DND-41 (cell line): ENCODE measurements around the gene FNBP1.

Experiments
- ATAC-seq: fragments of 200-7000 bp; cut with Tn5 transposase; 3 replicates; pipeline ENCODE4 v1.9.1; 2021; ENCODE audit warnings: low read depth; ENCODE audit not compliant: insufficient read depth
- DNase-seq: peaks from one replicate; pipeline ENCODE4 v3.0.0-alpha.2; 2020
- H2AFZ ChIP-seq: 2 replicates; pipeline ENCODE4 v1.6.0; 2012; ENCODE audit warnings: low read depth, low read length
- H3K27ac ChIP-seq: 2 replicates; pipeline ENCODE4 v1.5.1; 2012; ENCODE audit warnings: low read length, inconsistent platforms
- H3K27me3 ChIP-seq: fragments of 200-600 bp; sonication (generic); 2 replicates; pipeline ENCODE4 v1.6.0; 2012; ENCODE audit warnings: low read length, mild to moderate bottlenecking, inconsistent platforms; ENCODE audit not compliant: insufficient read depth, poor library complexity
- H3K36me3 ChIP-seq: 2 replicates; pipeline ENCODE4 v1.5.1; 2012; ENCODE audit warnings: low read length, inconsistent platforms; ENCODE audit not compliant: insufficient read depth
- H3K4me1 ChIP-seq: 2 replicates; pipeline ENCODE4 v1.5.1; 2012; ENCODE audit warnings: mild to moderate bottlenecking, low read length; ENCODE audit not compliant: insufficient read depth
- H3K4me2 ChIP-seq: 2 replicates; pipeline ENCODE4 v1.6.0; 2012; ENCODE audit warnings: mild to moderate bottlenecking, moderate library complexity, low read length, inconsistent platforms; ENCODE audit not compliant: insufficient read depth
- H3K4me3 ChIP-seq, 2 experiments: fragments of 200-600 bp in 1 of 2; shearing (Covaris generic) in 1 of 2; 2 replicates each; pipeline ENCODE4 v1.5.1; 2012 to 2016; ENCODE audit warnings: inconsistent platforms in 2 of 2, low read length in 2 of 2, mild to moderate bottlenecking in 2 of 2, low read depth in 1 of 2, moderate library complexity in 1 of 2
- H3K79me2 ChIP-seq: 2 replicates; pipeline ENCODE4 v1.6.0; 2012; ENCODE audit warnings: low read length, inconsistent platforms; ENCODE audit not compliant: insufficient read depth
- H3K9ac ChIP-seq: 2 replicates; pipeline ENCODE4 v1.6.0; 2012; ENCODE audit warnings: low read depth, mild to moderate bottlenecking, inconsistent platforms, low read length, moderate library complexity
- H3K9me3 ChIP-seq: 2 replicates; pipeline ENCODE4 v1.5.1; 2012; ENCODE audit warnings: low read length, moderate library complexity, mild to moderate bottlenecking, inconsistent platforms; ENCODE audit not compliant: insufficient read depth, severe bottlenecking
- H4K20me1 ChIP-seq: 2 replicates; pipeline ENCODE4 v1.6.0; 2012; ENCODE audit warnings: low read length; ENCODE audit not compliant: insufficient read depth
- EZH2 ChIP-seq: IDR thresholded peaks from 3 replicates; pipeline ENCODE4 v1.6.1; 2012; ENCODE audit warnings: borderline replicate concordance, low read depth, mild to moderate bottlenecking, moderate library complexity, low read length, inconsistent platforms; ENCODE audit not compliant: severe bottlenecking
- TF ChIP-seq, protein P1 (sequence below): IDR thresholded peaks from 2 replicates; pipeline ENCODE4 v1.5.1; 2012; ENCODE audit warnings: borderline replicate concordance, low read length, moderate library complexity, mild to moderate bottlenecking; ENCODE audit not compliant: poor library complexity, severe bottlenecking; ENCODE audit errors: extremely low read depth

Gene FNBP1

DNA sequence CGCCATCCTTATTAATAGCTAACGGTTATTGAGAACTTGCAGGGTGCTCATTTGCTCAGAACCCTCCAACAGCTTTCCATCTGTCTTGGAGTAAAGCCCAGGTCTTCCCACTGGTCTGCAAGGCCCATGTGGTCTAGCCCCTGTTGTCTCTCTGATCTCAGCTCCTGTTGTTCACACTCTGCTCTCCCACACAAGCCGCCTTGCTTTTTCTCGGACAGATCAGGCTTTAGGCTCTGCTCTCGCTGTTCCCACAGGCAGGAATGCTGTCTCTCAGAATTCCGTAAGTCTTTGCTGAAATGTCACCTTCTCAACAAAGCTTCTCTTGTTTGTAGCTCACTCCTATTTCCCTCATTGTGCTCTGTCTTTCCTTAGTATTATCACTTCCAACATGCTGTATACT is 45.1 kb upstream of the FNBP1 start:
- no peaks in the 10 kb centered on the region for H3K9me3 ChIP-seq
- H2AFZ ChIP-seq: no peak overlapping the region
- H4K20me1 ChIP-seq: no peaks in the 10 kb centered on the region
- H3K4me1 ChIP-seq: 0 out of 2 replicates have a peak, but pooled peaks cover 3% of the 10 kb centered on the region
- H3K79me2 ChIP-seq: no peaks in the 10 kb centered on the region
- DNase-seq (no peak), ATAC-seq (no peak)
- H3K9ac ChIP-seq: no peak overlapping the region
- H3K27me3 ChIP-seq: no peaks in the 10 kb centered on the region
- peaks cover 60% of the 10 kb centered on the region for H3K36me3 ChIP-seq
- no peak overlapping the region for H3K4me3 ChIP-seq
- H3K4me2 ChIP-seq: no peak overlapping the region
- TF ChIP-seq EZH2: no peak
- TF ChIP-seq, protein P1, sequence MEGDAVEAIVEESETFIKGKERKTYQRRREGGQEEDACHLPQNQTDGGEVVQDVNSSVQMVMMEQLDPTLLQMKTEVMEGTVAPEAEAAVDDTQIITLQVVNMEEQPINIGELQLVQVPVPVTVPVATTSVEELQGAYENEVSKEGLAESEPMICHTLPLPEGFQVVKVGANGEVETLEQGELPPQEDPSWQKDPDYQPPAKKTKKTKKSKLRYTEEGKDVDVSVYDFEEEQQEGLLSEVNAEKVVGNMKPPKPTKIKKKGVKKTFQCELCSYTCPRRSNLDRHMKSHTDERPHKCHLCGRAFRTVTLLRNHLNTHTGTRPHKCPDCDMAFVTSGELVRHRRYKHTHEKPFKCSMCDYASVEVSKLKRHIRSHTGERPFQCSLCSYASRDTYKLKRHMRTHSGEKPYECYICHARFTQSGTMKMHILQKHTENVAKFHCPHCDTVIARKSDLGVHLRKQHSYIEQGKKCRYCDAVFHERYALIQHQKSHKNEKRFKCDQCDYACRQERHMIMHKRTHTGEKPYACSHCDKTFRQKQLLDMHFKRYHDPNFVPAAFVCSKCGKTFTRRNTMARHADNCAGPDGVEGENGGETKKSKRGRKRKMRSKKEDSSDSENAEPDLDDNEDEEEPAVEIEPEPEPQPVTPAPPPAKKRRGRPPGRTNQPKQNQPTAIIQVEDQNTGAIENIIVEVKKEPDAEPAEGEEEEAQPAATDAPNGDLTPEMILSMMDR: no peak
- no peak overlapping the region for H3K27ac ChIP-seq

DNA sequence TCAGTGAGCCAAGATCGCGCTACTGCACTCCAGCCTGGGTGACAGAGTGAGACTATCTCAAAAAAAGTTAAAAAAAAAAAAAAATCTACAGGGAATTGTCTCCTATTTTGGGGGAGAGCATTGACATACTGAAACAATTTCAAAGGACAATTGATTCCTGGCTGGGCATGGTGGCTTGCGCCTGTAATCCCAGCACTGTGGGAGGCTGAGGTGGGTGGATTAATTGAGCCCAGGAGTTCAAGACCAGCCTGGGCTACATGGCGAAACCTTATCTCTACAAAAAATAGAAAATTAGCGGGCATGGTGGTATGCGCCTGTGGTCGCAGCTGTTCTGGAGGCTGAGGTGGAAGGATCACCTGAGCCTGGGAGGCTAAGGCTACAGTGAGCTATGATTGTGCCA is 41.3 kb upstream of the FNBP1 start:
- TF ChIP-seq, protein P1: no peak
- Histone ChIP-seq H3K27me3 (no peaks in the 10 kb centered on the region), H3K79me2 (0 out of 2 replicates have a peak, but pooled peaks cover 2% of the 10 kb centered on the region), H2AFZ (no peak overlapping the region), H3K36me3 (peaks cover 52% of the 10 kb centered on the region), H4K20me1 (no peaks in the 10 kb centered on the region), H3K4me3 (no peak overlapping the region), H3K9me3 (no peaks in the 10 kb centered on the region), H3K27ac (no peak overlapping the region), H3K4me1 (no peaks in the 10 kb centered on the region), H3K9ac (no peak overlapping the region), H3K4me2 (no peak overlapping the region)
- DNase-seq (no peak), ATAC-seq (no peak)

DNA sequence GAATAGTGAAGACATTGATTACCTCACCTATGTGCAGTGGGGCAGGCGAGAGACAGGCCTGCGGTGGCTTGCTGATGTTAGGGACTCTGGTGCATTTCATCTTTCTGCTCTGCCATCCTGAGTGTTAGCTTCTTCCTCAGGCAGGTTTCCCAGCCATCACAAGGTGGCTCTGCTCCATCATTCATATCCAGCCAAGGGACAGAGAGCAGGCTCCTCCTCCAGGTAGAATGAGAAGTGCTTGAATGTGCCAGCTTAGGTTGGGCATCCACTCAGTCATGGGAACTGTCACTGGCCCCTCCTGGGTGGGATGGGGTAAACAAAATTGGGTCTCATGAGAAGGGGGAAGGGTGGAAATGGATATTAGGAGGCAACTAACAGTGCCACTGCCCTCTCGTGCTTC is 35.6 kb upstream of the FNBP1 start:
- DNase-seq (no peak), ATAC-seq (no peak)
- no peaks in the 10 kb centered on the region for H4K20me1 ChIP-seq
- peaks cover 22% of the 10 kb centered on the region for H3K79me2 ChIP-seq
- H2AFZ ChIP-seq: no peak overlapping the region
- H3K9ac ChIP-seq: no peak overlapping the region
- TF ChIP-seq, protein P1: no peak
- TF ChIP-seq EZH2: no peak
- no peak overlapping the region for H3K4me3 ChIP-seq
- no peak overlapping the region for H3K27ac ChIP-seq
- peaks cover 59% of the 10 kb centered on the region for H3K36me3 ChIP-seq
- H3K9me3 ChIP-seq: no peaks in the 10 kb centered on the region
- no peaks in the 10 kb centered on the region for H3K27me3 ChIP-seq
- no peaks in the 10 kb centered on the region for H3K4me1 ChIP-seq
- no peak overlapping the region for H3K4me2 ChIP-seq

DNA sequence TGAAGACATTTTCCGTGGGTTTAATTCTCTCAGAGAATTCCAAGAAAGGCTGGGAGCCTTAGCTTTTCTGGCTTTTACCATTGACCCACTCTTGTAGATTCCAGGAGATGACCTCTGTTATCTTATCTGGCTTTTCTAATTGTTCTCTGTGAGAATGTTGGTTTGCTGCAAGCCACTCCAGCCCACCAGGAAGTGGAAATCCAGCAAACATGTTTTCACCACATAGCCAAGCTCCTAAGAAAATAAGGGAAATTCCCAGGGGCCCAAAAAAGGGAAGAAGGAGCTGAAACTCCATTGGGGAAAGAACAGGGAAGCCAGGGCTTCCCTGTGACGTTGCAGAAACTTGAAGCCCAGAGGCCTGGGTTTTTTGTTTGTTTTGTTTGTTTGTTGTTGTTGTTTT is 30.4 kb upstream of the FNBP1 start:
- H4K20me1 ChIP-seq: peaks cover 8% of the 10 kb centered on the region; the same call in 1 of the 2 replicates
- H3K36me3 ChIP-seq: peaks cover 26% of the 10 kb centered on the region
- H3K4me3 ChIP-seq: no peak overlapping the region
- TF ChIP-seq, protein P1: no peak
- TF ChIP-seq EZH2: no peak
- H3K4me2 ChIP-seq: no peak overlapping the region
- H3K79me2 ChIP-seq: peaks cover 67% of the 10 kb centered on the region
- DNase-seq (no peak), ATAC-seq (no peak)
- peaks cover 2% of the 10 kb centered on the region; the same call in 1 of the 2 replicates for H3K4me1 ChIP-seq
- H3K9me3 ChIP-seq: no peaks in the 10 kb centered on the region
- H3K27ac ChIP-seq: 0 out of 2 replicates have a peak overlapping the region, but pooled peaks have one; percentile 2
- no peak overlapping the region for H3K9ac ChIP-seq
- H2AFZ ChIP-seq: no peak overlapping the region
- no peaks in the 10 kb centered on the region for H3K27me3 ChIP-seq
